KMS-11 (cell line): ENCODE data around the gene IRF8.

Experiments
- H2AFZ ChIP-seq: fragments of 200-600 bp; sonication (generic); 2 replicates; pipeline ENCODE4 v1.6.1; 2016; ENCODE audit warnings: antibody characterized with exemption, mixed run types, low read depth
- H3K27ac ChIP-seq: fragments of 200-600 bp; sonication (generic); 2 replicates; pipeline ENCODE4 v1.6.1; 2016; ENCODE audit warnings: mild to moderate bottlenecking, mixed run types
- H3K27me3 ChIP-seq: fragments of 200-600 bp; sonication (generic); 2 replicates; pipeline ENCODE4 v1.6.1; 2017; ENCODE audit warnings: mild to moderate bottlenecking, low read depth, mixed run types, moderate library complexity; ENCODE audit not compliant: insufficient read depth
- H3K36me3 ChIP-seq: fragments of 200-600 bp; sonication (generic); 2 replicates; pipeline ENCODE4 v1.6.1; 2017; ENCODE audit warnings: mild to moderate bottlenecking, mixed run types; ENCODE audit not compliant: insufficient read depth
- H3K4me1 ChIP-seq: fragments of 200-600 bp; sonication (generic); 2 replicates; pipeline ENCODE4 v1.6.1; 2016; ENCODE audit warnings: mild to moderate bottlenecking, low read depth, mixed run types; ENCODE audit not compliant: poor library complexity, severe bottlenecking
- H3K4me2 ChIP-seq: fragments of 200-600 bp; sonication (generic); 2 replicates; pipeline ENCODE4 v1.7.0; 2016; ENCODE audit warnings: mild to moderate bottlenecking, mixed run types
- H3K4me3 ChIP-seq: fragments of 200-600 bp; sonication (generic); IDR thresholded peaks from 2 replicates; pipeline ENCODE4 v1.6.1; 2017; ENCODE audit warnings: low read depth, low read length, mixed read lengths; ENCODE audit not compliant: insufficient read depth
- H3K79me2 ChIP-seq: fragments of 200-600 bp; sonication (generic); 2 replicates; pipeline ENCODE4 v1.6.1; 2016; ENCODE audit warnings: low read depth, mixed run types; ENCODE audit not compliant: insufficient read depth
- H3K9ac ChIP-seq: fragments of 200-600 bp; sonication (generic); 2 replicates; pipeline ENCODE4 v1.6.1; 2016; ENCODE audit warnings: mild to moderate bottlenecking, mixed run types
- H4K20me1 ChIP-seq: fragments of 200-600 bp; sonication (generic); 2 replicates; pipeline ENCODE4 v1.6.1; 2016; ENCODE audit warnings: mild to moderate bottlenecking, mixed run types; ENCODE audit not compliant: insufficient read depth
- TF ChIP-seq, protein P1 (sequence below): fragments of 200-600 bp; sonication (generic); conservative IDR thresholded peaks from 2 replicates; pipeline ENCODE4 v1.6.1; 2017; ENCODE audit warnings: low read depth, mild to moderate bottlenecking, antibody characterized with exemption, low read length, moderate library complexity, mixed read lengths

The IRF8 gene

DNA sequence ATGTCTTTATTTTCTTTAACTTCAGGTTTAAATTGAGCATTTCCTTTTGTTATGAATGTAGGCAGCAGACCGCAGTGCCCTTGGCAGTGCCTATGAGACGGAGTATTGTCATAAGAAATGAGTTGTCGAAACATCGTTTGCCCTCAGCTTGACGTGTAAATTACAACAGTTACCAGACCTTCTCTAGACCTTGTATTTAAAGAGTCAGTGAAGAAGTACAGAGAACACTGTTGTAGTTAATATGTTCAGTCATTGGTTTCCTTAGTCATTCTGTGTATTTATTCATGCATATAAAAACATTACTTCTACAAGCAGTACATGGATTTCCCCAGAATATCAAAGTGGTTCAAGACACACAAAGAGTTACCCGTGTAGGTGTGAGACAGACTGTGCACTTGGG, 19.0 kb downstream of the IRF8 start:
- Histone ChIP-seq H3K4me3 (no peak overlapping the region), H3K27ac (no peak overlapping the region), H3K4me2 (no peak overlapping the region), H4K20me1 (no peaks in the 10 kb centered on the region), H3K79me2 (no peaks in the 10 kb centered on the region), H2AFZ (no peak overlapping the region), H3K27me3 (no peaks in the 10 kb centered on the region), H3K4me1 (no peaks in the 10 kb centered on the region), H3K9ac (no peak overlapping the region), H3K36me3 (no peaks in the 10 kb centered on the region)
- TF ChIP-seq, protein P1, sequence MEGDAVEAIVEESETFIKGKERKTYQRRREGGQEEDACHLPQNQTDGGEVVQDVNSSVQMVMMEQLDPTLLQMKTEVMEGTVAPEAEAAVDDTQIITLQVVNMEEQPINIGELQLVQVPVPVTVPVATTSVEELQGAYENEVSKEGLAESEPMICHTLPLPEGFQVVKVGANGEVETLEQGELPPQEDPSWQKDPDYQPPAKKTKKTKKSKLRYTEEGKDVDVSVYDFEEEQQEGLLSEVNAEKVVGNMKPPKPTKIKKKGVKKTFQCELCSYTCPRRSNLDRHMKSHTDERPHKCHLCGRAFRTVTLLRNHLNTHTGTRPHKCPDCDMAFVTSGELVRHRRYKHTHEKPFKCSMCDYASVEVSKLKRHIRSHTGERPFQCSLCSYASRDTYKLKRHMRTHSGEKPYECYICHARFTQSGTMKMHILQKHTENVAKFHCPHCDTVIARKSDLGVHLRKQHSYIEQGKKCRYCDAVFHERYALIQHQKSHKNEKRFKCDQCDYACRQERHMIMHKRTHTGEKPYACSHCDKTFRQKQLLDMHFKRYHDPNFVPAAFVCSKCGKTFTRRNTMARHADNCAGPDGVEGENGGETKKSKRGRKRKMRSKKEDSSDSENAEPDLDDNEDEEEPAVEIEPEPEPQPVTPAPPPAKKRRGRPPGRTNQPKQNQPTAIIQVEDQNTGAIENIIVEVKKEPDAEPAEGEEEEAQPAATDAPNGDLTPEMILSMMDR = no peak

DNA sequence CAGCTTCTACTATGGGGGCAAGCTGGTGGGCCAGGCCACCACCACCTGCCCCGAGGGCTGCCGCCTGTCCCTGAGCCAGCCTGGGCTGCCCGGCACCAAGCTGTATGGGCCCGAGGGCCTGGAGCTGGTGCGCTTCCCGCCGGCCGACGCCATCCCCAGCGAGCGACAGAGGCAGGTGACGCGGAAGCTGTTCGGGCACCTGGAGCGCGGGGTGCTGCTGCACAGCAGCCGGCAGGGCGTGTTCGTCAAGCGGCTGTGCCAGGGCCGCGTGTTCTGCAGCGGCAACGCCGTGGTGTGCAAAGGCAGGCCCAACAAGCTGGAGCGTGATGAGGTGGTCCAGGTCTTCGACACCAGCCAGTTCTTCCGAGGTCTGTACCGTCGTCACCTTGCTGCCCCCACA, 19.5 kb downstream of the IRF8 start:
- no peaks in the 10 kb centered on the region for H3K36me3 ChIP-seq
- no peaks in the 10 kb centered on the region for H3K4me1 ChIP-seq
- TF ChIP-seq, protein P1 = no peak
- H2AFZ ChIP-seq = no peak overlapping the region
- H3K4me3 ChIP-seq = no peak overlapping the region
- no peaks in the 10 kb centered on the region for H3K79me2 ChIP-seq
- H3K27ac ChIP-seq = no peak overlapping the region
- H4K20me1 ChIP-seq = no peaks in the 10 kb centered on the region
- H3K27me3 ChIP-seq = no peaks in the 10 kb centered on the region
- H3K9ac ChIP-seq = no peak overlapping the region
- no peak overlapping the region for H3K4me2 ChIP-seq

DNA sequence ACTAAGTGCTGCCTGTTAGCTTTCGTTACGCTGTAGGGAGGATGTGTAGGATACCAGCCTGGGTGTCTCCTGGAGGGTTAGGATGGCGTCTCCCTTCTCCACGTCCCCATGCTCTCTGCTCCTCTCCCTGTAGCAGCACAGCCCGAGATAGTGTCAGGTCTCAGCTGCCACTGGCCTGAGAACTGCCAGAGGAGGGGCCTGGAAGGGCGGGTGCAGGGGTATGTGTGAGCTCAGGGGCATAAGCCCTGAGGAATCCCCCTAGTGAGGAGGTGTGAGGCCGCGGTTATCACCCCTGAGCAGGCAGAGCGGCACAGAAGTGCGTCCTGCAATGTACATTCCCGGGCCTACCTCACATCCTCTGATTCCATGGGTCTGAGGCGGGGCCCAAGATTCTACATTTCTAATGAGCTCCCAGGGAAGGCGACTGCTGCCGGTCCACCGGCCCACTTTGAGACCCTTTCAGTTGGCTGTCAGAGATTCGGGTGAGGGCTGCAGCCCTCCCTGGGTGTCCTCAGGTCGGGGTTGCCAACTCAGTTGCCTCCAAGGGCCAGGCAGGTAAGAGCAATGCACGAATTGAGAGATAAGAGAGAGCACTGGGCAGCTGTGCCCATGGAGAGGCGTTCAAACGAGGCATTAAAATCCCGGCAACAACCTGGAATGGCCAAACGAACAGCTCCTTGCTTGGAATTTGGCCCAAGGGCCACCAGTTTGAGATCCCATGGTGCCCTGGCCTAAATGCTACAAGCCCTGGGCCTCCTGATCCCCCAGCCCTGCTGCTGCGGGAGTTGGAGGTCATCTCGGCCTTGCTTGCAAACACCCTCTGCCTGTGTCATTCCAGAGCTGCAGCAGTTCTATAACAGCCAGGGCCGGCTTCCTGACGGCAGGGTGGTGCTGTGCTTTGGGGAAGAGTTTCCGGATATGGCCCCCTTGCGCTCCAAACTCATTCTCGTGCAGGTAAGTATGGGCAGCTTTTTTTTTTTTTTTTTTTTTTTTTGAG, 20.6 kb downstream of the IRF8 start:
- no peak overlapping the region for H3K4me3 ChIP-seq
- H3K36me3 ChIP-seq = no peaks in the 10 kb centered on the region
- H2AFZ ChIP-seq = no peak overlapping the region
- no peaks in the 10 kb centered on the region for H3K79me2 ChIP-seq
- H3K9ac ChIP-seq = no peak overlapping the region
- H3K27ac ChIP-seq = no peak overlapping the region
- no peaks in the 10 kb centered on the region for H4K20me1 ChIP-seq
- H3K4me1 ChIP-seq = no peaks in the 10 kb centered on the region
- TF ChIP-seq, protein P1 = no peak
- no peak overlapping the region for H3K4me2 ChIP-seq
- H3K27me3 ChIP-seq = no peaks in the 10 kb centered on the region; the same call in 1 of the 2 replicates

DNA sequence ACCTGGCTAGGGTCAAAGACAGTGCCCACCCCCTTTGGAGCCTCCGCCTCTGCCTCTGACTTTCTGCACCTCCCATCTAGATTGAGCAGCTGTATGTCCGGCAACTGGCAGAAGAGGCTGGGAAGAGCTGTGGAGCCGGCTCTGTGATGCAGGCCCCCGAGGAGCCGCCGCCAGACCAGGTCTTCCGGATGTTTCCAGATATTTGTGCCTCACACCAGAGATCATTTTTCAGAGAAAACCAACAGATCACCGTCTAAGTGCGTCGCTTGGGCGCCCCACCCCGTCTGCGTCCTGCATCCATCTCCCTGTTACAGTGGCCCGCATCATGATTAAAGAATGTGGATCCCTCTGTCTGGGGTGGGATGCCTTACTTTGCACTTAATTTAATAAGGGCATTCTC, 22.1 kb downstream of the IRF8 start:
- H3K27me3 ChIP-seq = peaks cover 8% of the 10 kb centered on the region
- no peaks in the 10 kb centered on the region for H4K20me1 ChIP-seq
- H3K36me3 ChIP-seq = no peaks in the 10 kb centered on the region

More for the DNA sequence above, 22.1 kb downstream of the IRF8 start:
- H3K79me2 ChIP-seq = no peaks in the 10 kb centered on the region
- no peak overlapping the region for H3K4me3 ChIP-seq
- H3K27ac ChIP-seq = no peak overlapping the region
- no peak overlapping the region for H2AFZ ChIP-seq
- H3K9ac ChIP-seq = no peak overlapping the region
- H3K4me2 ChIP-seq = no peak overlapping the region
- H3K4me1 ChIP-seq = no peaks in the 10 kb centered on the region
- TF ChIP-seq, protein P1 = no peak
